HG02970 (cell line): ENCODE results near the gene LRRC55.

Experiments used
- ATAC-seq: cut with Tn5 transposase; IDR thresholded peaks from one replicate; pipeline ENCODE4 v1.9.1; 2021; ENCODE audit warnings: mild to moderate bottlenecking, moderate library complexity, moderate number of reproducible peaks; ENCODE audit not compliant: unreplicated experiment, low FRiP score

The LRRC55 gene, protein sequence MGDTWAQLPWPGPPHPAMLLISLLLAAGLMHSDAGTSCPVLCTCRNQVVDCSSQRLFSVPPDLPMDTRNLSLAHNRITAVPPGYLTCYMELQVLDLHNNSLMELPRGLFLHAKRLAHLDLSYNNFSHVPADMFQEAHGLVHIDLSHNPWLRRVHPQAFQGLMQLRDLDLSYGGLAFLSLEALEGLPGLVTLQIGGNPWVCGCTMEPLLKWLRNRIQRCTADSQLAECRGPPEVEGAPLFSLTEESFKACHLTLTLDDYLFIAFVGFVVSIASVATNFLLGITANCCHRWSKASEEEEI

DNA sequence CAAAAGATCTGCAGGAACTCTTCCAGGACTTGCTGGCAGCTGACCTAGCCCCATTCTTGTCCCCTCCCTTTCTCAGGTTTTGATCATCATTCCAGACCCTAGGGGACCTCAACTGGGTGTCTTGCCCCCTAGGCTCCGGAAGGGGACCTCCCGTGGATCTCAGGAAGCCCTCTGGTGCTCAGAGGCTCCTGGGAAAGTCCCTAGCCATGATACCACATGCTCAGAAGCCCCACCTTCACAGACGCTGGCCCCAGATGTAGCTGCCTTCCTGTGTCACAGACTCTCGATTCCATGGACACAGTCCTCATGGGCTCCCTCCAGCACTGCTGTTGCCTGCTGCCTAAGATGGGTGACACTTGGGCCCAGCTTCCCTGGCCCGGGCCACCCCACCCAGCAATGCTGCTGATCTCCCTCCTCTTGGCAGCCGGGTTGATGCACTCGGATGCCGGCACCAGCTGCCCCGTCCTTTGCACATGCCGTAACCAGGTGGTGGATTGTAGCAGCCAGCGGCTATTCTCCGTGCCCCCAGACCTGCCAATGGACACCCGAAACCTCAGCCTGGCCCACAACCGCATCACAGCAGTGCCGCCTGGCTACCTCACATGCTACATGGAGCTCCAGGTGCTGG is at the start of gene LRRC55:
LRRC55 (plus strand) TSS at position 276 of the 628 bp plus-strand sequence; CDS start at position 346, 70 bp downstream.
- no peak for ATAC-seq

DNA sequence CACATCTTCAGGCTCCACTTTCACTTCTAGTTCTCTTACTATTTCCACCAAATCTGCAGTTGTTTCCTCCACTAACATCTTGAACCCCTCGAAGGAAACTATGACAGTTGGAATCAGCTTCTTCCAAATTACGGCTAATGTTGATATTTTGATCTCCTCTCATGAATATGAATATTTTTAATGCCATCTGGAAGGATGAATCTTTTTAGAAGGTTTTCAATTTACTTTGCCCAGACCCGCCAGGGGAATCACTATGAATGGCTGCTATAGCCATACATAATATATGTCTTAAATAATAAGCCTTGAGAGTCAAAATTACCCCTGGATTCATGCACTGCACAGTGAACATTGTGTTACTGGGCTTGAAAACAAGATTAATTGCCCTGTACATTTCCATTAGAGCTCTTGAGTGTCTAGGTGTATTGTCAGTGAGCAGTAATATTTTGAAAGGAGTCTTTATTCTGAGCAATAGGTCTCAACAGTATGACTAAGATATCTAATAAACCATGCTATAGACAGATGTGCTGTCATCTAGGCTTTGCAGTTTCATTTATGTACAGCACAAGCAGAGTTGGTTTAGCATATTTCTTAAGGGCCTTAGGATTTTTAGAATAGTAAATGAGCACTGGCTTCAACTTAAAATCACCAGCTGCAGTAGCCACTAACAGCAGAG is 48.3 kb upstream of the LRRC55 start:
- ATAC-seq: no peak

DNA sequence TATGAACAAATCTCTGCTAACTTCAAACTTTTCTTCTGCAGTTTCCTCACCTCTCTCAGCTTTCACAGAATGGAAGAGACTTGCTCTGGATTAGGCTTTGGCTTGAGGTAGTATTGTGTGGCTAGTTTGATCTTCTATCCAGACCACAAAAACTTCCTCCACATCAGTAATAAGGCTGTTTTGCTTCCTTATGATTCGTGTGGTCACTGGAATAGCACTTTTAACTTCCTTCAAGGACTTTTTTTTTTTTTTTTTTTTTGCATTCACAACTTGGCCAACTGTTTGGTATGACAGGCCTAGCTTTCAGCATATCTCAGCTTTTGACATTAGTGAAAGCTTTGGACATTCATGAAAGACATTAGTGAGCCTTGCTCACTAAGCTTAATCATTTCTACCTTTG is 47.5 kb upstream of the LRRC55 start:
- ATAC-seq: no peak

DNA sequence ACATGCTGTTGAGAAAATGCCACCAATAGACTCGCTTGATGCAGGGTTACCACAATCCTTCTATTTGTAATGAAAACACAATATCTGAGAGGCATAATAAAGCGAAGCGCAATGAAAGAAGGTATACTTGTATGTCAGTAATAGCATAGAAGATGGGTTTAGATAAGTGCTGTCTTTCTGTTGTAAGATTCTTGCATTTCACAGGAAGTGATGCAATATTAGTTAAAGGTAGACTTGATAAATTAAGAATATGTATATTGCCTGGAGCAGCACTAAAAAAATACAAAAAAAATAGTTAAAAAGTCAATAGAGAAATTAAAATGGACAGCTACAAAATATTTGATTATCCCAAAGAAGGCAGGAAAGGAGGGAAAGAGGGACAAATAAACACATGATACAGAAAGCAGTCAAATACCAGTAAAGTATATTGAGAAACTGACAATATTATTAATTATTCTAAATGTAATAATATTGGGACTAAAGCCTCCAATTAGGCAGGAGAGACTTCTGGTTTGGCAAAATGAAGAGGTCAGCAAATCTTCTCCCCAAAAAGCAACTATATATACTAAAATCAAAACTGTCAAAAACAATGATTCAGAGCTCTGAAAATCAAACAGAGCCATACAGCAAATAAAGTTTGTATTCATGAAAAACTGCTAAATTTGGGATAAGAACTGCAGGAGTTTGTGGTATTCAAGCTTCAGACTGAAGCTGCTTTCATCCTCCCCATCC is 46.6 kb upstream of the LRRC55 start:
- ATAC-seq: no peak

DNA sequence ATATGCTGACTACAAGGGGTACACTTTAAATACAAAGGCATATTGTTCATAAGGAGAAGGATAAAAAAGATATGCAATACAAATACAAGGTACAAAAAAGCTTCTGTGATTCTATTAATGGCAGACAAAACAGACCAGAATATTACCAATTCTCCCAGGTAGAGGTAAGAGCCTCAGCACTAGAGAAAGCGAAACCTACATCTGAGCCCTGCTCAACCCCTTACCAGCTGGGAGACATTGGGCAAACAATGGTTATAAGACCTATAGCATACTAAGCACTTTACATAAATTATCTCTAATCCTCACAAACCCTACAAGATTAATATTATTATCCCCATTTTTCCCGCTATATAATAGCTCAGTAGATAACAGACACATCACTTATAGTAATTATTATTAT is 41.2 kb upstream of the LRRC55 start:
- ATAC-seq: no peak

DNA sequence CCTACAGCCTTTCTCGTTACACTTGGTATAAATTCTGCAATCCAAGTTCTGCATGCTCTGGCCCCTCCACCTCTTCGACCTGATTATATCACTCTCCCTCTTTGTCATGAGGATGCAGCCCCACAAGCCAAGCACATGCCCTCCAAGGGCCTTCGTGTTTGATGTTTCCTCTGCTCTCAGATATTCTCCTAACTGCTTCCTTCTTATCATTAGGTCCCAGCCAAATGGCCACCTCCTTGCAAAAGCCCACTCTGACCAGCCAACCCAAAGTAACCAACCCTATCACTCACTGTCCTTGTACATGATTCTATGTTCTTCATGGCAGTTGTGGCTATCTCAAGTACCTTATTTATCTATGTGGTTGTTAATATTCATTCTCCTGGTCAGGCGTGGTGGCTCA is 38.3 kb upstream of the LRRC55 start:
- ATAC-seq: no peak

DNA sequence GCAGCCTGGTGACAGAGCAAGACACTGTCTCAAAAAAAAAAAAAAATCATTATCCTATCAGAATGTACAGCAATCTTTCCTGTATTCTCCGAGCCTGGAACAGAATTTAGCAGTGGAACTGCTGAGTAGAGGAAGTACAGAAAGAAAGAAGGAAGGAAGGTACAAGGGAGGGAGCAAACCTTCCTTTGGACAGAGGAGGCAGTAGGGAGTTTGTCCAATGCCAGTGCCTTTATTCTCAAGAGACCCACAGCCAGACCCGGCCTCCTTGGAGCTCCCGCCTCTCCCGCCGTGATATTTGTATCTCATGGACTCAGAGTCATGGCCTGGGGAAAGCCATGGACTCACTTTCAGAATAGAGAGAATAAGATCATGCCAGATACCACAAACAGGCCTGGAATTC is 37.7 kb upstream of the LRRC55 start:
- ATAC-seq: no peak

DNA sequence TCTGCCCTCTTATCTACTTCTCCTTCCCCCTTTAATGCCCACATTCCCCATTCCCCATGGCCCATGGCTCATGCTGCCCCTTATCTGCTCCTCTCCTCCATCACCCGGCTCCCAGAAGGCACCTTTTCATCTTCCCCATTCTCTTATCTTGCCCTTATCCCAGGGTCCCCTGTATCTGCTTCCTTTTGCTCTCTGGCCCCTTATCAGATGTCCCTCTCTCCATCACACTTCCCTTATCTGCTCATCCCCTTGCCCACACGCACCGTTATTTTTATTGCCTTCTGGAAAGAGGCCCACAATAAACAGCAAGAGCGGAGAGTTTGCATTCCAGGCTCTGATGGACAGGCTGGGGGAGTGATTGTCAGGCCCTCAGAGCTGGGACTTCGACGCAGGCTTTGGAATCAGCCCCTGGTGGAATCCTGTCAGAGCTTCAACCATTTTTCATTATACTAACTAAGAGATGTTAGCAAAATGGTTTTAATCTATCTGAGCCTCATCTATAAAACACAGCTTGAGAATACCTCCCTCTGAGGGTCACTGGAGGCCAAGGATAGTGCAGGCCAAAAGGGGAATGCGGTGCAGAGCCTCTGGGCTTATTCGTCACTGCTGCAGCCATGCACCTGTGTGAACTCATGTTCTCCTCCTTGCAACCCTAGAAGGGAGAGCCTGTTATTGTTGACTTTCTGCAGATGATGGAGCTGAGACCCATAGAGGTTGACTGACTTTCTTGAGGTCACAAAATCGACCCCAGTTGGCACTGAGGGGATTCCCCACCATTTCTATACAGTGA is 37.0 kb upstream of the LRRC55 start:
- no peak for ATAC-seq

DNA sequence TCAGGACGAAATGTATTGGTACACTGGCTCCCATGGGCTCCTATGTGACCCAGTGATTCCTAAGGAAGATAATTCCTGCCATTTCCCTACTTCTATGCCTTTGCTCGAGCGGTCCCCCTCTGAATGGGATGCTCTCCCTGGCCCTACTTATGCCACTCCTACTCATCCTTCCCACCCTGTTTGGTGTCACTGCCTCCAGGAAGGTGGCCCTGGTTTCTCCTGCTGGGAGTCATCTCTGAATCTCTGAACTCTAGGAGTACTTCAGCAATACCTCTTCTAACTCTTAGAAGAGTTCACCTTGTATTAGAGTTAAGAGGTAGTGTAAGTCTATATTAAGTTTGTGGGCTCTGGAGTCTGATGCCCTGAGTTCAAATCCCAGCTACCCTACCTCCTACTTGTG is 35.5 kb upstream of the LRRC55 start:
- ATAC-seq: no peak

DNA sequence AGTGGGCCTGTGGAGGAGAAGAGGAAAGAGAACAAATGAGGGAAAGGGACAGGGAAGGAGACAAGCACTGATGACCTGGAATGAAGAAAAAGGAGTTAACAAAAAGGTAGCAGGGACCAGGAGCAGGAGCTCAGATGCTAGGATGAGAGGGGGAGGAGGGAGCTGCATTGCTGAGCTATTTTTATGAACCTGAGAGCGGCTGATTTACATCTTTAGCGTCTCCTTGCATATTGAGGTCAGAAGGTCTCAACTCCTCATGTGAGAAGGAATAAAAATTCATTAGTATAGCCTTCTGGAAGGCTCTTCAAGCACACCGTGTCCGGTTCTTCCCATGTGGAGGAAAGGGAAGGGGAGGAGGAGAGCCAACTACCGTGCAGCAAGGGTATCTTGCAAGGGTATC is 33.1 kb upstream of the LRRC55 start:
- no peak for ATAC-seq

DNA sequence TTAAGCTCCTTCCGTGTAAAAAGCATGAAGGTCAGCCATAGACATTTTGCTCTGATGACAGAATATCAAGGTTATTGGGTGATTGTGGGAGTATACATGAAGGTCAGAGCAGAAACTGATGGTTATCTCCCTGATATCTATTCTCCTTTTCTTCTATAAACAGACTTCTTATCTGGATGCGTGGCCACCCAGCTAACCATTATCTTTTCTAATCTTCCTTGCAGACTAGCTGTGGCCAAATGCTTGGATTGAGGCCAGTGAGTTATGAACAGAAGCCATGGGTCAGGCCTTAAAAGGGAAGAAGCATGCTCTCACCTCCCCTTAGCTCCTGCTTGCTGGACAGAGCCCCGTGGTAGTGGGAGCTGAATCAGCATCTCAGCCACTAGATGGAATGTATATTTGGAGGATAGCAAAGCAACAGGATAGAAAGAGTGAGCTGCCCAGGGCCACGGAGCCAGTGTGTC is 31.3 kb upstream of the LRRC55 start:
- ATAC-seq: no peak

DNA sequence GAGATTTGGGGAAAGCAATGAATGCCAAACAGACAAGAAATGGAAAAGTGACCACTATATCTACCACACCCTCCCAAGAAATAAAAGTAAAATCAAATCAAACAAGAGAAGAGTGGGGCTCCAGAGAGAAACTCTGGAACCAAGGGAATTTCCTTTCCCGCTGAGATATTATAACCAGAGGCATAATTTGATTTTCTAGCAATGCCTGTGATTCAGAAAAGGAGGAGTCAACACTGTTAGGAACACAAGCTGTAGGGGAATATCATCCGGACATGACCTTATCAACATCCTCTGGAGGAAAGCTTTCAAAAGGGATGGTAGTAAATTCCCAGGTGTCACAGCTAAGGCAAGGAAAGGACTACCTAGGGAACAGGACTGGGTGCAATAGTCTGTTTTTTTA is 29.6 kb upstream of the LRRC55 start:
- no peak for ATAC-seq

DNA sequence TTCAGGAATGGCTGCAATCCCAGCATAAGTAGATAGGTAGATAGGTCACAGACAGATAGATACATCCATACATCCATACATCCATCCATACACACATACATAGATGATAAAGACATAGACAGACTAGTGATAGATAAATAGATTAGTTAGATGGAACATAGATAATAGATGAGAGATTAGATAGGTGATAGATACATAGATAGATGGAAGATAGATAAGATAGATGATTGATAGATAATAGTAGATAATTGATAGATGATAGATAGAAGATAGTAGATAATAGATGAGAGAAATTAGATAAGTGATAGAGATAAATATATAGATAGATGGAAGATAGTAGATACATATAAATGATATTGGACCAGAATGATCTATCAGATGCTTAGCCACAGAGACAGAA is 28.3 kb upstream of the LRRC55 start:
- ATAC-seq: no peak

DNA sequence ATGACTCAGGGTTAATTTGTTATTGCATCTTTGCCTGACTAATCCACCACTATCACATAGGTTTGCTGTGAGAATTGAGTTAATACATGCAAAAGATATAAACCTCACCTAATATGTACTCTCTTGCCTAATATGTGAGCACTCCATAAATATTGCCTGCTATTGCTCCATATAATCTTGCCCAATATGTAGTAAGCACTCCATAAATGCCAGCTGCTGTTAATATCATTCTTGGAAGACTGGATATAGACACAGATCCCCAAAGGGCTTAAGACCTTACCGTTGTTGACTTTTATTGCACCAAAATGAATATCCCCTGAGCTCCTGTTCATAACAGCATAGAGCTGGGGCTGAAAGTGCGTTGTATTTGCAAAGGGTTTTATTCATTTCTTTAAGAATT is 27.0 kb upstream of the LRRC55 start:
- ATAC-seq: no peak

DNA sequence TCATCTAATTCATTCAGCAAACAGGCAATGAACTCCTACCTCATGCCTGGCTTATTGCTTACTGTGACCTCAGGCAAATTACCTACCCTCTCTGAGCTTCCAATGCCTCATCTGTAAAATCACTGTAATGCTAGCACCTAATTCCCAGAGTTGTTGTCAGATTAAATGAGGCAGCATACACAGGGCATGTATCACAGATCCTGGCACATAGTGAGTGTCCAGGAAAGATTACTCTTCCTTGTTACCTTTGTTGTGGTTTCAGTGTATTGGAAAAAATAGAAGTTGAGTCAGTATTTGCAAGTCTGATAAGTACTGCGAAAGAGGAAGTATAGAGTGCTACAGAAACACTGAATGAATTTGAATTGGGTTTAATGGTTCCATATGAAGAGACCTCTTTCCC is 26.4 kb upstream of the LRRC55 start:
- no peak for ATAC-seq

DNA sequence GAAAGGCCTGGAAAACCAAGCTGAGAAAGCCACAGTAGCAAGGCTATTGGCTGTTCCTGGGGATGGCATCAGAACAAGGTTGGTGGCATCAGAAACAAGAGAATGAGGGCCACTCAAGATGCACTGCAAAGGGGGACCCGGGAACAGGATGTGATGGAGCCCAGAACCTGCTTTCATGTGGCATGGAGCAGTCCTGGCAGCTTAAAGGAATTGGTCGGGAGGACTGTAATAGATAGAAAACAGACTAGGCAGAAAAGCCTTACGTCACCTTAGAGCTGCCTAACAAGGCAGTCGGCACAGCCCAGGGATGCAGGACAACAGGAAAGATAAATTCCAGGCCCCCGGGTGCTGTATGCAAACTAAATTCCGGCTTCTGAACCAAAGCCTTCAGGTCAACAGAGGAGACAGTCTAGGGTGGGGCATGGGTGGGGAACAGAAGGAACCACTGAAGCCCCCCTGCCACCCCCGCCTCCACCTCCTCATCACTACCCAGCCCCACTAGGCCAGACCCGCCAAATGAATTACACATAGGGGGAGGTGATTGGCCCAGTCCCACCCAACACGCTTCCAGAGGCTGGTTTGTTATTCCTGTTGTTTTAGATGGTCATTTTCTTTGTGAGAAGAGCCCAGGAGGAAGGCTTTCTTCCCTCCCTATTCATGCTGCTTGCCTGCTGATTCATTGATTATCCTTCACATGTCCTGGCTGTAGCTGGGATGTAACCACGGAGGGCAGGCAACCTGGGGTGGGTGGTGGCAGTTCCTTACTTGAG is 25.7 kb upstream of the LRRC55 start:
- no peak for ATAC-seq

DNA sequence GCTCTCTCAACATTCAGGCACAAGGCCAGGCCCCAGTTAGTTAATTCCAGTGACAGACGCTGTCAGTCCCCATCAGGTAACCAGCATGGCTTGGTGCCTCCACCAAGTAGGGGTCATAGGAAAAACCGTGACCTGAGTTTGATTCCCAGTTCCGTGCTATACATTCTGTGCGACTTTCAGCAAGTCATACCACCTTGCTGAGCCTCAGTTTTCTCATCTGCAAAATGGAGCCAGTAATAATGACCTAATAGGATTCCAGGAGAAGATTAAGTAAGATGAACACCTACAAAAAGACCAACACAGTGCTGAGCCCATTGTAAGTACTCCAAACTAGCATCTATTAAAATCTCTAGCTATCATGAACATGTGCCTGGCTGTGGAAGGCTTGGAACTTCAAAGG is 24.8 kb upstream of the LRRC55 start:
- ATAC-seq: no peak

DNA sequence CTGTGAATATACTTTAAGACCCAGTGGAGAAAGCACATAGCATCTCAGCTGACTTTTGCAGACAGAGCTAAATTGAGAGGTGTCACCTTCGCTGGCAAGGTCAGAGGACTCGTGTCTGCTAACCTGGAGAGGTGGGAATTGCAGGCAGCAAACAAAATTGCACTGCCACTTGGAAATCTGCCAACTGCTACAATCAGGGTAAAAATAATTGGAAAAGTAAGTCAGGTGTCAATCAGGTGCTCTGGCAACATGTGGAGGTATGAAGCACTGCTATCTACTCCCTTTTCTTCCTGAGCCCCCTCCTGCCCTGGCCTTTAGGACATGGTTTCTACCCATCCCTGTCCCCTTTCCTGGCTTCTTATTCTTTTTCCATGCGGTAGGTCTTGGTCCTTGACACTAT is 24.1 kb upstream of the LRRC55 start:
- no peak for ATAC-seq

DNA sequence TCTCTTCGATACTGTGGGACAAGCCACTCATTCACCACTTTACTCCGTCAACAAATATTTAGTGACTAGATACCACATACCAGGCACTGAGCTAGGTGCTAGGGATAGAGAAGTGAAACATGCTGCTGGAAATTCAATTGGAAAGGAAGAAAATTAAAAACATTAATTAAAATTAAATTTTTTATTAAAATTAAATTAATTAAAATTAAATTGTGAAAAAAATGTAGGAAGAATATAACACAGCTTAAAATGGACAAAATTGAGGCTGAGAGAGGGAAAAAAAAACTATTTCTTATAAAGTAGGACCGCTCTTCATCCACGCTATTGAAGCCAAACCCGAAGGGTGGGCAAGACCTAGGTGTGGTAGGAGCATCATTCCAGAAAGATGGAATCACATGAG is 23.6 kb upstream of the LRRC55 start:
- no peak for ATAC-seq

DNA sequence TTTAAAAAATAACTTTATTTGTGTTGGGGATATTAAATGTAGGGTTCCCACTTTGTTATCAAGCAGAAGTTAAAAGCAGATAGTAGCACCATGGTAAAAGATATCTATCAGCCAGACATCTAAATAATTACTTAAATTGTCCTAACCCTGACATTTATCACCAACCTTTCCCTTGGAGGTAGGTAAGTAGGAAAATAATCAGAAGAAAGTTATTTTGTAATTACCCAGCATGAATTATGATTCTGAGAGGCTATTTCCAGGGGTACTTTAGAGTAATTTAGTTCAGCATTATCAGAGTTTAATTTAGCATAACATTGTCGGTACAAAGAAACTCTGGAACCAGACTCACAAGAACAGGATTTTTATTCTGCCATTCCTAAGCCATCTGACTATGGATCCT is 23.2 kb upstream of the LRRC55 start:
- ATAC-seq: no peak
